Stimulated activated CD4-positive, alpha-beta T cell treated with anti-CD3 and anti-CD28 coated beads, Interleukin-12 subunit alpha, Interleukin-12 subunit beta, amount 100 ng/mL, for 24 hours (primary cell): ENCODE measurements around the gene KRCC1.
"Not testable (repeated sequence)": the region's sequence is repeated elsewhere in the genome, so short reads cannot be mapped to it uniquely, and the experiment has no call there.

Source experiments
- DNase-seq, 2 experiments: peaks; one replicate each; pipeline ENCODE4 v3.0.0-alpha.2; 2020; ENCODE audit warnings: low read depth in 2 of 2

The KRCC1 gene

DNA sequence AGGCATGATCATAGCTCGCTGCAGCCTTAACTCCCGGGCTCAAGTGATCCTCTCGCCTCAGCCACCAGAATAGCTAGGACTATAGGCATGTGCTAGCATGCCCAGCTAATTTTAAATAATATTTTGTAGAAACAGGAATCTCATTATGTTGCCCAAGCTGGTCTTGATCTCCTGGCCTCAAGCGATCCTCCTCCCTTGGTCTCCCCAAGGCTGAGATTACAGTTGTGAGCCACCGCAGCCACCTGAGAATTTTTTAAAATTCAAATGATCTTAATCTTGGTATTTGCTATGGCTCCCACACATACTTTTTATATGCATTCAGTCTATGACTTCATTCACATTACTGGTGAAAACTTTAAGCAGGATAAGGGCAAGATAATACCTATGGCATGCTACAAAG lies 13.1 kb downstream of the KRCC1 start:
- DNase-seq: no peak

- DNase-seq: no peak
Measured at GRCh38 chr2:88038263-88039105, 17.1 kb downstream of the KRCC1 start.

DNA sequence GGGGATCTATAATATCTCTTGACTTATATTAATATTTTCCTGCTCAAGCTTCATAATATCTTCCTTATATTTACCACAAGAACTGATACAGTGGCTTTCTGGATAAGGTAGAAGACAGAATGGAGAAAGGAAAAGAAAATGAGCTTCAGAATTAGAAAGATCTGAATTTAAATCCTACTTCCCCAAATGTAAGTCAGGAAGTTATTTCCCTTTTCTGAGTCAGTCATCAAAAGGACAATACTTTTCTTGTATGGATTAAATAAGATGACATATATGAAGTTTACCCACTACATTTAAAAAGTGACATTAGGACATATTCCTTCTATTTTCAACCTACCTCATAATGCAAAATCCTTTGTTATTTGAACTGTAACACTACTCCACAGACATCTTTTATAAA lies 19.0 kb downstream of the KRCC1 start:
- DNase-seq: no peak

DNA sequence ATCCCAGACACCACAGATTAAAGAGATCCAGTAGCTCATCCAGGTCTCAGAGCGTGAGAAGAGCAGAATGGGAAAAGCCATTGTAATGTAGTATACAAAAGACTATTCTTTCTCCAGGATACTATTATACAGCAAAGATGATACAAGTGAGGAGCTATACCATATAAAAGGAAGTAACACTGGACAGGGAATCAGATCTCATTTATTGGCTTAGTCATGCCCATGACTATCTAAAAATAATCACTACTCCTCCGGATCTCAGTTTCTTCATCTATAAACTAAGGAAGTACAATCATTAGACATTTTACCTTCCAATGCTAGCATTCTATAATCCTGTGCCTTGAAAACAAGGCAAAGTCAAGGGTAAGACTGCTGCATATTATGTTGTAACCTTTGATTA lies 19.4 kb downstream of the KRCC1 start:
- DNase-seq: no peak

GRCh38 chr2:88032070-88032702 lies 23.4 kb downstream of the KRCC1 start:
- DNase-seq: no peak

- DNase-seq: no peak
Measured at GRCh38 chr2:88028931-88029330, 26.7 kb downstream of the KRCC1 start.

- no peak for DNase-seq
Measured at GRCh38 chr2:88027697-88028389, 27.7 kb downstream of the KRCC1 start.

GRCh38 chr2:88024509-88024908 lies 31.1 kb downstream of the KRCC1 start:
- DNase-seq: no peak

DNA sequence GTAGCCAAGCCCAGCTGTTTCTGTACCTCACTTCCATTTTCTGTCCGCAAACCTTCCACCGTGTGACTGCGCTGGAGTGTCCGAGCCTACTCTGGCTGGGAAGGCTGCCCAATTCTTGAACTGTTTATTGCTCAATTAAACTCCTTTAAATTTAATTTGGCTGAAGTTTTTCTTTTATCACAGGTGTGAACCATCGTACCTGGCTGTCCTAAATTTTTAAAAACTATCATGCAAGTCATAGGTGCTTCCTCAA lies 33.0 kb downstream of the KRCC1 start:
- no peak for DNase-seq

DNA sequence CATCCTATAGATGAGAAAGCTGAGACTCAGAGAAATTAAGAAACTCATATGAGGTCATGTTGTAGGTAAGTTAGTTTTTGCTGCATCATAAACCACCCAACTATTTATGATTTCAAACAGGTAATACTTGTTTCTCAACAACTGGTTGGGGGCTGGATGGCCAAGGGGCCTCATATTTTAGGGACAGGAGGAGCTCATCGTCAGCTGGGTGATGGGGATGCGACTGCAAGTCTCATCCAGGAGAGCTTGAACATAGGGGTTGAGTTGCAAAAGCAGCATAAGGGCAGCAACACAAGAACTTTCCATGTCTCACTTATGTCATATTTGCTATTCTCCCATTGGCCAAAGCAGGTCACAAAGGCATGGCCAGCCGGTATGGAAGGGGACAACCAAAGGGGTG lies 35.6 kb downstream of the KRCC1 start:
- DNase-seq: no peak

GRCh38 chr2:88018909-88019308 lies 36.7 kb downstream of the KRCC1 start:
- DNase-seq: no peak

DNA sequence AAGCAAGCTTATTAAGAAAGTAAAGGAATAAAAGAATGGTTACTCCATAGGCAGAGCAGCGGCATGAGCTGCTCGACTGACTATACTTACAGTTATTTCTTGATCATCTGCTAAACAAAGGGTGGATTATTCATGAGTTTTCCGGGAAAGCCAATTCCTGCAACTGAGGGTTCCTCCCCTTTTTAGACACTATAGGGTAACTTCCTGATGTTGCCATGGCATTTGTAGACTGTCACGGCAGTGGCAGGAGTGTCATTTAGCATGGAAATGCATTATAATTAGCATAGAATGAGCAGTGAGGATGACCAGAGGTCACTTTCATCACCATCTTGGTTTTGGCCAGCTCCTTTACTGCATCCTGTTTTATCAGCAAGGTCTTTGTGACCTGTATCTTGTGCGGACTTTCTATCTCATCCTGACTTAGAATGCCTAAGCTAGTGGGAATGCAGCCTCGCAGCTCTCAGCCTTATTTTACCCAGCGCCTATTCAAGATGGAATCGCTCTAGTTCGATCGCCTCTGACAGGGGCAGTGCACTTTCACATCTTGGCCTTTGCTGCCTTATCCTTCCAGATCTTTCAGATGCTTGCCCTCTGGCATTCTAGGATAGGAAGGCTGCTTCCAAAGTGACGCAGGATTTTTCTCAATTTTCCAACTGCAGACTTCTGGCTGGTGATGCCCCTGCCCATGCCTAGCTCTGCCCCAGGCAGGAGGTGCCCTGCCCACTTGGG lies 37.3 kb downstream of the KRCC1 start:
- DNase-seq: not testable (repeated sequence)

DNA sequence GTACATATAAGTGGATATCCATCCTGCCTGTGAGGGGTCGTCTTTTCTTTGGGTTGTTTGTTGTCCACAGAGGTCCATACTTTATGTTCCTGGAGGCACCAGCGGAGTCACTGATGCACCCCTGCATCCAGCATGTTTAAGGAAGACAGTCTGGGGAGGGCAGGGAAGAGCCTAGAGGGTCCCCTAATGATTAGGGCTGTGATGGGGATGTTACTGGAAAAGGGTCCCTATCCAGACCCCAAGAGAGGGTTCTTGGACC lies 37.9 kb downstream of the KRCC1 start:
- not testable (repeated sequence) for DNase-seq

DNA sequence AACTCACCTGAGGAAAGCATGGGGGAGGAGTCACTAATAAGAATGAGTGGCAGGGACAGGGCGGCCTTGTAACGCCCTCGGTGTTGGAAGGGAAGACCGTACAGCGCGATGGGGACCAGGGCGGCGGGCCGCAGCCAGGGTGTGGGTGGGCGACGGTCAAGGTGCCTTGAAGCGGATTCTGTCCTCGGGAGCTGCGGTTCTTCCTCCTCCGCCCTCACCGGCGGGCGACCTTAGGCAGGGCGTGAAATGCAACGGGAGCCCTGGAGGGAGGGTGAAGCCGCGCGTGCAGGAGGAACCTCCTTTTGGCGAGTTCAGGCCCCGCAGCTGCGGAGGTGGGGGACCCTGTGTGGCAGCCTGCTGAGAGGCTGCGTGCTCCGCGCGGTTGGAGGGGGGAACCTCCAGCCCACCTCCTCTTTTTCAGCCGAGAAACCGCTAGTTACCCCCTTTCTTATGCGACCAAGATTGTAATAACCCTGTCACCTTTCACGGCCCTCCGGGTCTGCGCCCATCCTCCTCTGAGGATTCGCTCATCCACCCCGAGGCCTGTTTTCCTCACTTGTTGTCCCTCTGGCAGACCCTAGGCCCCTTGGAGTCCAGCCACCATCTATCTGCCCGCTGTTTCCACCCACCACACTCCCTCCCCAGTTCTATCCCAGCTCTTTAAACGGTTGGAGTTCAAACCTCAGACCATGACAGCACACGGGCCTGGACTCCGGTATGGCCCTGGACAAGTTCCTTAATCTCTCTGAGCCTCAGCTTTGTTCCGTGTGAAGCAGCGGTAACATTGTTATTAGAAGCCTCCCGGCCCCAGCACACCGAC lies 38.4 kb downstream of the KRCC1 start:
- DNase-seq: no peak

GRCh38 chr2:88016086-88016959 lies 39.3 kb downstream of the KRCC1 start, which contains the start of gene RNU2-63P:
TSS of gene RNU2-63P (minus strand) at chr2:88016547.
- DNase-seq: peak; percentile 62 to 67

DNA sequence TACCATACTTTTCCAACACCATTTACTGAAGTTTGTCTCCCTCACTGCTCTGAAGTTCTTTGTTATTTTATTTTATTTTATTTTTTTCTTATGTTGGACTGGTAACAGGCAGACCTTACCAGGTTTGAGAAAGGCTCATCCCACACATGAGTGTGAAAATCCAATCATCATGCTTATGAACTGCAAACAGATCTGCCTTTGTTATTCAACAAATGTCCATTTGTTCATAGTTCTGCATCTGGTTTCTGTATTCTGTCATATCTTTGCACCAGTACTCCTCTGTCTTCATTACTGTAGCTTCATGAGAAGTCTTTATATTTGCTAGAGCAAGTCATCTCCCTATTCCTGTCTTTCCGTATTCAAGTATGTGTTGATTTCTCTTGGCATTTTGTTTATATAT lies 44.6 kb downstream of the KRCC1 start:
- DNase-seq: no peak

GRCh38 chr2:88010136-88010535 lies 45.4 kb downstream of the KRCC1 start:
- DNase-seq: no peak

DNA sequence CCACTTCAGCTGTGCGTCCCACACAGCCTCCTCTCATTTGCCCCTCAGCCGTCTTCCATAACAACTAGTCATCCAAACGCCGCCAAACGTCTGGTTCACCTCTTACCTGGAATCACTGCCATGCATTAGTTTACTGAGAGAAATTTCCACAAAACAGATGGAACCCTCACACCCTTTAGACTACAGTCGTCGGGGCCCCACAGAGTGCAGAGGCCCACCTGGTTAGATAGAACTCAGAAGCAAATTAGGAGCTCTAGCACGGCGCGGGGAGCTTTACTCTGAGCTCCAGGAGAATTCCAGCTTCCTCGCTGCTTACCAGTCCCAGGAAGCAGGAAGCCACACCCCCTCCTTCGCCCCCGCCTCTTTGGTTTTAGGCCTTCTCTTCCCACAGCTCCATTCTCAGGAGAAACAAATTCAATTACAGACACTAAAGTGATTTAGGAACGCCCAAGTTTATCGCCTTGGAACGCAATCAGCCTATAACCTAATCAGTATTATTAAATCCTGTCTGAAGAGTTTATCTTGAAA lies 48.6 kb downstream of the KRCC1 start:
- no peak for DNase-seq

DNA sequence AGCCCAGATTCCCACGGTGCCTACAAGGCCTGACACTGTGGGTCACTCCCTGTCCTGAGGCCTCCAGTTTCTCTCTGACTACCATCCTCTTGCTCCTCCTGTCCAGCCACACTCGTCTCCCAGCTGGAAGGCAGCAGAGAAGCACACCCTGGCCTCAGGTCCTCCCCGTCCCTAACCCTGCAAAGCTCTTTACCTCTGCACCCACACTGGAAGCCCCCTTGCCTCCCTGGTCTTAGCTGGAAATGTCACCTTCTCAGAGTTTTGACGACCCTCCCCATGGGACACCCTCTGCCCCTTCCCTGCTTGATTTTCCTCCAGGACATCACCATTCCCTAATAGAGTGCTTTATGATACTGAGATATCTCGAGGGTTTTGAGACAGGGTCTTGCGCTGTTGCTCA lies 49.8 kb downstream of the KRCC1 start:
- DNase-seq: no peak

- no peak for DNase-seq
Measured at GRCh38 chr2:88003074-88003755, 52.4 kb downstream of the KRCC1 start.
